RWPE1 (cell line): ENCODE measurements around the gene HFE.

ENCODE experiments used
- CTCF ChIA-PET: fragments of 350-600 bp; sonication (Branson Sonifier 250); formaldehyde crosslinking; extraction: SDS; loops from one replicate; lab custom pipeline; 2021; lab: Yijun Ruan, JAX
- POLR2A ChIA-PET: fragments of 400-600 bp; formaldehyde crosslinking; extraction: SDS; loops from one replicate; lab custom pipeline; 2020; ENCODE audit warnings: antibody characterized with exemption; ENCODE audit not compliant: low non-redundant PET; lab: Yijun Ruan, JAX
- DNase-seq: peaks from one replicate; pipeline ENCODE4 v3.0.0; 2012; ENCODE audit warnings: low spot score
- H3K27ac ChIP-seq: fragments of 450-650 bp; 2 replicates; pipeline ENCODE4 v1.5.1; 2017
- CTCF ChIP-seq: fragments of 450-650 bp; conservative IDR thresholded peaks from 2 replicates; pipeline ENCODE4 v1.5.1; 2017; ENCODE audit warnings: low read depth, mild to moderate bottlenecking

Gene HFE

GRCh38 chr6:26130581-26131249 is 43.5 kb downstream of the HFE start:
- ChIA-PET CTCF (no interaction called here), POLR2A (no interaction called here)
- H3K27ac ChIP-seq, result peak overlapping the region; percentile 20
- no peak for TF ChIP-seq CTCF
- no peak for DNase-seq

- POLR2A ChIA-PET, result no interaction called here
- DNase-seq, result no peak
- CTCF ChIA-PET, result no interaction called here
- H3K27ac ChIP-seq, result no peak overlapping the region
- no peak for TF ChIP-seq CTCF
These were observed 44.4 kb downstream of the HFE start for GRCh38 chr6:26131618-26132017.

DNA sequence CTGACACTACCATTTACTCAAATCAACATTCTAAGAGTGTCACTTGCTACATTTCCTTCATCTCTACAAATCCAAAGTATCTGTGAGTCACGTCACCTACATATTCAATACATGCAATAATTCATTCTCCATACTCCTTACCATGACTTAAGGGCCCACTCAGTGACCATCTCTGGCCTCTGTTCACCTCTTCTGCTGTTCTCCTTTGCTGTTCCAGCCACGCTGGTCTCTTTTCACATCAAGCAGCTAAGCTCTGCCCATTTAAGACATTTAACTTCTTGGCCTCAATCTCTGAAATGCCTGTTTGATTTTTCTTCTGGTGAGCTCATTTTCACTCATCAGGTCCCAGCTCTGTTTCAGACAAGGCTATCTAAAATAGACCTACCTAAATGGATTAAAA is 46.5 kb downstream of the HFE start:
- no peak for DNase-seq
- POLR2A ChIA-PET, result no interaction called here
- H3K27ac ChIP-seq, result no peak overlapping the region
- CTCF ChIA-PET, result no interaction called here
- no peak for TF ChIP-seq CTCF

DNA sequence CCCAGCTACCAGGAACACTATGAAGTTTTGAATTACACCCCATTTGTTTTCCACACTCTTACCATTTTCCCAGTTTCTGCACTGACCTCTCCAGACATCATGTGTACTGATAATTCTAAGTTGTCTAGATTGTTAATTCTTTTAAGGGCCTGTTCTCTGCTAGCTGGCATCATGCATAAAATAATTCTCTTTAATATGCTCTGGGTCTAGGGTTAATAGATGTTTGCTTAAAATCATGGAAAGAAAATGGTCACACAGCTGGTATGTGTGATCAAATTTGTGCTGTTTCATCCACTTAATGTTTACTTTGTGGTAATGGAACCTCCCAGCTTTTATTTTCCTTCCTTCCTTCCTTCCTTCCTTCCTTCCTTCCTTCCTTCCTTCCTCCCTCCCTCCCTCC is 49.1 kb downstream of the HFE start:
- ChIA-PET CTCF (no interaction called here), POLR2A (interaction anchor here (1.1 kb wide), 1 partner anchor 21 kb away, joined by 3 read pairs; no protein-coding TSS in a partner anchor)
- TF ChIP-seq CTCF, result no peak
- H3K27ac ChIP-seq, result no peak overlapping the region
- DNase-seq, result no peak

DNA sequence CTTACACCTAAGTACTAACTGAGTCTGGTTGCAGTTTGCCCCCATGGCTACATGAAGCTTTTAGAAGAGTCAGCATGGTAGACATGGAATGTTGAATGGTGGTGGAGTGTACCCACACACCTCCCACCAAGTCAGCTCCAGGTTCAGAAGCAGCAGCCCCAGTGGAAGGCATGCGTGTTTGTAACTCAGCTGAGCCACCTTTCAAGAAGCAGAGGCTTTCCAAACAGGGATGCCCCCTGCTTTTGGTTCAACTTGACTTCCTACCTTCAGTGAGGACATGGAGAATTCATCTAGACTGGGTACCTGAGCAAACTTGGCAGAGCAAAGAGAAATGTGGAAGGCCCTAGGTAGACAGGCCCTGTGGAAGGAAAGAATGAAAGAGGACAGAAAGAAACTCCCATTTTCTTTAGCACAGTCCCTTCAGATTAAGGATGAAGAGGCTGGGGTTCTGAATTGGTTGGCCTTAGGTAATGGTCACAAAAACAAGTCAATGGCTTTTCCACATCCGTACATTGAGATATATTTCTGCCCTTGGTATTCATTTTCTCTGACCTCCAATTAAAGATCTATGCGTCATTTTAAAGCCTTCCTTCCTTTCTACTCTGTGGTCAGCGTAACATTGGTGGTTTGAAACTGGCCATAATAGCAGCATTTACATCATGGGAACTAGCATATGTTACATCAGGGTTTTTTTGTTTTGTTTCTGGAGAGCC is 53.2 kb downstream of the HFE start:
- H3K27ac ChIP-seq, result no peak overlapping the region
- DNase-seq, result no peak
- CTCF ChIA-PET, result interaction anchor here (0.7 kb wide), 1 partner anchor 11 kb away, joined by 4 read pairs; no protein-coding TSS in a partner anchor
- no peak for TF ChIP-seq CTCF
- POLR2A ChIA-PET, result no interaction called here

GRCh38 chr6:26140967-26141294 is 53.7 kb downstream of the HFE start:
- ChIA-PET CTCF (no interaction called here), POLR2A (no interaction called here)
- H3K27ac ChIP-seq, result no peak overlapping the region
- no peak for DNase-seq
- no peak for TF ChIP-seq CTCF
